Measurements from ENCODE around the gene TENM4.

The TENM4 gene

GRCh38 chr11:78932757-78933156, 508.1 kb downstream of the TENM4 start:
- DNase-seq: no peak
- ATAC-seq: no peak

- ATAC-seq: no peak
- no peak for DNase-seq
Observed at GRCh38 chr11:78931891-78932290, 508.9 kb downstream of the TENM4 start.

GRCh38 chr11:78930810-78931523, 509.9 kb downstream of the TENM4 start:
- ATAC-seq (no peak), DNase-seq (no peak)

- DNase-seq: no peak
- ATAC-seq: no peak
Observed at GRCh38 chr11:78929906-78930220, 511.0 kb downstream of the TENM4 start.

- ATAC-seq: no peak
- DNase-seq: no peak
Observed at GRCh38 chr11:78929207-78929905, 511.5 kb downstream of the TENM4 start.

GRCh38 chr11:78927511-78927910, 513.3 kb downstream of the TENM4 start:
- ATAC-seq: no peak

GRCh38 chr11:78926633-78927338, 514.0 kb downstream of the TENM4 start:
- no peak for DNase-seq
- ATAC-seq: no peak

More at GRCh38 chr11:78927511-78927910, 513.3 kb downstream of the TENM4 start:
- DNase-seq: no peak

- no peak for DNase-seq
Observed at GRCh38 chr11:78925387-78925786, 515.4 kb downstream of the TENM4 start.

GRCh38 chr11:78922859-78923625, 517.8 kb downstream of the TENM4 start:
- no peak for DNase-seq
- peak; percentile 23 for ATAC-seq

More at GRCh38 chr11:78925387-78925786, 515.4 kb downstream of the TENM4 start:
- ATAC-seq: no peak

- ATAC-seq (no peak), DNase-seq (no peak)
Observed at GRCh38 chr11:78921509-78921908, 519.3 kb downstream of the TENM4 start.

GRCh38 chr11:78920329-78920728, 520.5 kb downstream of the TENM4 start:
- ATAC-seq (no peak), DNase-seq (no peak)

GRCh38 chr11:78916759-78917158, 524.1 kb downstream of the TENM4 start:
- no peak for DNase-seq
- ATAC-seq: no peak

GRCh38 chr11:78914503-78914902, 526.3 kb downstream of the TENM4 start:
- ATAC-seq (no peak), DNase-seq (no peak)

GRCh38 chr11:78912778-78913177, 528.1 kb downstream of the TENM4 start:
- no peak for ATAC-seq

GRCh38 chr11:78910322-78910721, 530.5 kb downstream of the TENM4 start:
- DNase-seq (no peak), ATAC-seq (no peak)

More at GRCh38 chr11:78912778-78913177, 528.1 kb downstream of the TENM4 start:
- no peak for DNase-seq

GRCh38 chr11:78909386-78909785, 531.4 kb downstream of the TENM4 start:
- DNase-seq (no peak), ATAC-seq (no peak)

- no peak for ATAC-seq
- no peak for DNase-seq
Observed at GRCh38 chr11:78907636-78908035, 533.2 kb downstream of the TENM4 start.

- no peak for DNase-seq
- no peak for ATAC-seq
Observed at GRCh38 chr11:78906566-78906965, 534.3 kb downstream of the TENM4 start.

- DNase-seq: no peak
Observed at GRCh38 chr11:78905756-78906155, 535.1 kb downstream of the TENM4 start.

GRCh38 chr11:78902771-78903507, 537.9 kb downstream of the TENM4 start:
- DNase-seq: no peak
- ATAC-seq: no peak

More at GRCh38 chr11:78905756-78906155, 535.1 kb downstream of the TENM4 start:
- no peak for ATAC-seq

- DNase-seq (no peak), ATAC-seq (no peak)
Observed at GRCh38 chr11:78901831-78902230, 539.0 kb downstream of the TENM4 start.
